HG02840 (cell line): ENCODE results near the gene NUMA1.
A peak's percentile ranks its signal among the peaks of the same experiment; 100 is the strongest.

Source experiments
- ATAC-seq: cut with Tn5 transposase; IDR thresholded peaks from one replicate; pipeline ENCODE4 v1.9.1; 2021; ENCODE audit warnings: mild to moderate bottlenecking, moderate library complexity, moderate number of reproducible peaks; ENCODE audit not compliant: unreplicated experiment, low FRiP score

Gene NUMA1, protein sequence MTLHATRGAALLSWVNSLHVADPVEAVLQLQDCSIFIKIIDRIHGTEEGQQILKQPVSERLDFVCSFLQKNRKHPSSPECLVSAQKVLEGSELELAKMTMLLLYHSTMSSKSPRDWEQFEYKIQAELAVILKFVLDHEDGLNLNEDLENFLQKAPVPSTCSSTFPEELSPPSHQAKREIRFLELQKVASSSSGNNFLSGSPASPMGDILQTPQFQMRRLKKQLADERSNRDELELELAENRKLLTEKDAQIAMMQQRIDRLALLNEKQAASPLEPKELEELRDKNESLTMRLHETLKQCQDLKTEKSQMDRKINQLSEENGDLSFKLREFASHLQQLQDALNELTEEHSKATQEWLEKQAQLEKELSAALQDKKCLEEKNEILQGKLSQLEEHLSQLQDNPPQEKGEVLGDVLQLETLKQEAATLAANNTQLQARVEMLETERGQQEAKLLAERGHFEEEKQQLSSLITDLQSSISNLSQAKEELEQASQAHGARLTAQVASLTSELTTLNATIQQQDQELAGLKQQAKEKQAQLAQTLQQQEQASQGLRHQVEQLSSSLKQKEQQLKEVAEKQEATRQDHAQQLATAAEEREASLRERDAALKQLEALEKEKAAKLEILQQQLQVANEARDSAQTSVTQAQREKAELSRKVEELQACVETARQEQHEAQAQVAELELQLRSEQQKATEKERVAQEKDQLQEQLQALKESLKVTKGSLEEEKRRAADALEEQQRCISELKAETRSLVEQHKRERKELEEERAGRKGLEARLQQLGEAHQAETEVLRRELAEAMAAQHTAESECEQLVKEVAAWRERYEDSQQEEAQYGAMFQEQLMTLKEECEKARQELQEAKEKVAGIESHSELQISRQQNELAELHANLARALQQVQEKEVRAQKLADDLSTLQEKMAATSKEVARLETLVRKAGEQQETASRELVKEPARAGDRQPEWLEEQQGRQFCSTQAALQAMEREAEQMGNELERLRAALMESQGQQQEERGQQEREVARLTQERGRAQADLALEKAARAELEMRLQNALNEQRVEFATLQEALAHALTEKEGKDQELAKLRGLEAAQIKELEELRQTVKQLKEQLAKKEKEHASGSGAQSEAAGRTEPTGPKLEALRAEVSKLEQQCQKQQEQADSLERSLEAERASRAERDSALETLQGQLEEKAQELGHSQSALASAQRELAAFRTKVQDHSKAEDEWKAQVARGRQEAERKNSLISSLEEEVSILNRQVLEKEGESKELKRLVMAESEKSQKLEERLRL (N-terminal part only)

DNA sequence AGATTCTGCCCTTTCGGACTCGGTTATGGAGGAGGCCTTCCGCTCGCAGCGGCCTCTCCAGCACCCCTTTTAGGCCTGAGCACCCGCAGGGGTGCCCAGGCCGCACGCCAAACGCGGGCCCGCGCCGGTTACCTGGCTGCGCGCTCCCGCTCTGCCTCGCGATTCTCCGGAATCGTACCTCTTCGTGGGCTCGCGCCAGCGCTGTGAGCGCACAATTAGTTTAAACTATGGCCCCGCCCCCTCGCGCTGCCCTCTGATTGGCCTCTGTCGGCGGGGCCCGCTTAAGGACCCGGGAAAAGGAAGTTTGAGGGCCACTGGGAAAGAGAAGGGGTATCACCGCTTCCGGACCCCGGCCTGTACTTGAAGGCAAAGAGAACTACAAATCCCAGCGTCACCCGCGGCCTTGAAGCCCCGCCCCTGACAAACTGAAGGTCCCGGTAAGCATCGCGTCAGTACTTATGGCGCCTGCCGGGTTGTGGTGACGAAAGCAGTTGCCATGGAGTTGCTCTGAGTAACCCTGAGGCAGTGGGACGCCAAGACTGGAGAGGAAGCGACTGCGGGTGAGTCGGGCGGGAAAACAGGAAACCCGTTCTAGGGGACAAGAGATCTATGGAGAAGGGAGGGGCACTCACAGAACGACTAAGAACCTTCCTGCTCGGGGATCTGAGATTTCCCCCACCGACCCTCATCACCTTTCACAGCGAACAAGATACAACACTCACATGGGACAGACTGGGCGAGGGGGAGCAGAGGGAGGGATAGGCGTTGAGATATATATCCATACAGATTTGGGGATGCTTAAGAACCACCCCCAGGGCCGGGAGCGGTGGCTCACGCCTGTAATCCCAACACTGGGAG, at the start of gene NUMA1, which contains the start of gene LRRC51:
TSS of gene NUMA1 (minus strand) at position 217 of the 858 bp plus-strand sequence. CDS start 44,599 bp downstream, outside the sequence.
TSS of gene LRRC51 (plus strand) at position 525 of the 858 bp plus-strand sequence. CDS start 8,234 bp downstream, outside the sequence.
- ATAC-seq = peak; percentile 97

DNA sequence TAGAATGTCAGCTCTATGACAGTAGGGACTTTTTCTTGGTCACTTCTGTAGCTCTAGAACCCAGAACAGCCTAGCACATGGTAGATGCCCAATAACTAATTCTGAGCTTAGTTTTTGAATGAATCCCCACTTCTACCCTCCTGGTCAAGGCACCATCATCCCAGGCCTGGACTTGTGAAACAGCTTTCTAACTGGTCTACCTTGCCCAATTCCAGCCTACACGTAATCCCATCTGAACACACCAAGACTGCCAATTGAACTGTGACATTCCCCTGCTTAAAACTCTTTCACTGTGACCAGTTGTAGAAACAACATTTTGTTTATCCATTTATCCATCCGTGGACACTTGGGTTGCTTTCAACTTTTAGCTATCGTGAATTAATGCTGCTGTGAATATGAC, 49.0 kb upstream of the NUMA1 start:
- ATAC-seq = no peak

DNA sequence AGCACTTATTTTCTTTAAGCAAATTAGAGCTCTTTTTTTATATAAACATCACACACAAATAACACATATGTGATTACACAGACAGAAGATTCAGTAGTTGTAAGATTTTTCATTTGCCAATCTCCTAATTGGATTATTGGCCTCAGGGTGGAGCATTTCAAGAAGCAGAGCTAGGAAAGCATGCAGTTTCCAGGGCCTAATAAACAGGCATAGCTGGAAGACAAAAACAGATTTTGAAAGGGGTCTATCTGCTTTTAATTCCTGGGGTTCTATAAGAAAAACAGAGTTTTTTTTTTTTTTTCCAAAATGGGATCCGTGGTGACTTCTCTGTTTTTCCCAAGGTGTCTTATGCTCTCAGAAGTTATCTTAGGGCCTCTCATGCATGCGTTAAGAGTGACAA, 47.6 kb upstream of the NUMA1 start:
- ATAC-seq = no peak

DNA sequence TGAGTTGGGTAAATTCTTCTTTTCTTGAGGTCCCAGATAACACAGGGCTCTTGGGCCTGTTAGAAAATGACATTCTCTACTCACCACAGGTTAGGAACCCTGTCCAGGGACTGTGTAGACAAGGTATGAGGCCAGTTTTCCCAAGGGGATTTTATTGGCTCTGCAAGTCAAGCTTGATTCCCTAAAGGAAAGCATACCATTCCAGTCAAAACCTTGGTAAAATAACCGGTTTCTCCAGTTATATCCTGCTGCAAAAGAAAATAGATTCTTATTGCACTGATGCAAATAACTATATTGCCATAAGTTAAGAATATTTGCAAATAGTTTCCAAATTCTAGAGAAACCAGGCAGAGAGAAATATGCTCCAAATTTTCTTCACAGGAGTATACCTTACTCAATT, 45.6 kb upstream of the NUMA1 start:
- no peak for ATAC-seq

DNA sequence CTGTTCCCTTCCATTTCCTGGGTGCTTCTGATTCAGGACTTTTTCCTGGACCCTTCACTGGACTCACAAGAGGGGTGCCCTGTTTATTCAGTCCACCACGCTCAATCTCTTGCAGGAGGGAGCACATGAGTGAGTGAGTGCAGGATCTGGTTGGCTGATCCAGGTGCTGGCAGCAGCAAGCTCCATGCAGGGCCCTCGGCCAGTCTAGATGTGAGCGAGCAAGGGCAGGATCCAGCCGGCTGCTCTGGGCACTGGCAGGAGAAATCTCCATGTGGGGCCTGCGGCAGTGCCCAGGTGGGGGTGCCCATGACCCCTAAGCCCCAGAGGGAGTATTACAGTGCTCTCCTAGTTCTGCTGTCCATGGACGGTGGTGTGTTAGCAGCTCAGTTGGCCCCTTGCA, 43.7 kb upstream of the NUMA1 start:
- ATAC-seq = no peak

DNA sequence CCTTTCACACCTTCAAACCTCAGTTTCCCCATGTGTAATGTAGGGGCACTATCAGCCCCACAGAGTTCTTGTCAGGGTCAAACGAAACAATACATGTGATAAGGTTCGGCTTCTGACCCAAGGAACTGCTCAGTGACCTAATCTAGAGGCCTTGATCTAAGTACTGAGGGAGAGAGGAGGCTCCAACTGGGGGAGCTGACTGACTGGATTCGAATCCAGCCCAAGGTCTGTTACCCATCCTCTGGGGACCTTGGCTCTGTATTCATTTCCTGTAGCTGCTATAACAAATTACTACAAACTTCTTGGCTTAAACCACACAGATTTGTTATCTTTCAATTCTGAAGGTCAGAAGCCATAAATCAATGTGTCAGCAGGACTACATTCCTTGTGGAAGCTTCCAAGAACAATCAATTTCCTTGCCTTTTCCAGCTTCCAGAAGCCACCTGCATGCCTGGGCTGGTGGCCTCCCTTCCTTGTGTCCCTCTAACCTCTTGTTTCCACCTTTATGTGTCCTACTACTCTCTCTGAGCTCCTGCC, 42.8 kb upstream of the NUMA1 start:
- no peak for ATAC-seq

DNA sequence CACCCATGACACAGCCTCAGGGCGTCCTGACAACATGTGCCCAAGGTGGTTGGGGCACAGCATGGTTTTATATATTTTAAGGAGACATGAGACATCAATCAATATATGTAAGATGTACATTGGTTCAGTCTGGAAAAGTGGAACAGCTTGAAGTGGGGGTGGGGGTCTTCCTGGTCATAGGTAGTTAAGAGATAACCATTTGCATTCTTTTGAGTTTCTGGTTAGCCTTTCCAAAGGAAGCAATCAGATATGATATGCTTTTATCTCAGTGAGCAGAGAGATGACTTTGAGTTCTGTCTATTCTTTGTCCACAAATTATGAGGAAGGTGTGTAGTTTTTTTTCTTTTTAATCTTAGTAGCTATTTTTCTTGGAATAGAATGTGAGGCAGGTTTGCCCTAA, 42.3 kb upstream of the NUMA1 start:
- no peak for ATAC-seq

DNA sequence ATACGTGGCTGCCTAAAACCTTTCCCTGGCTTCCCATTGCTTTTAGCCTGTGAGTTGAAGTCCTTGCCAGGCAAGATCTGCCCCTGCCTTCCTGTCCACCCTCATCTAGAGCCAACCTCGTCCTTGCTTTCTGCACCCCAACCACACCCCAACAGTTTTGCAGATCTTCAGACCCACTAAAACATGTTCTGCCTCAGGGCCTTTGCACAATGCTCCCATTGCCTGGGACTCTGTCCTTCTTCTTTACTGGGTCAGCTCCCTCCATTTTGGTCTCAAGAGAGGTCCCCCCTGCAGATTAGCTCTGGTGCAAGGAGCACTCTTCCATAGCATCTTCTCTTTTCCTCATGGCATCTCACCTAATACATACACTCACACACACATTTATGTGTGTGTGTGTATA, 40.6 kb upstream of the NUMA1 start:
- no peak for ATAC-seq

DNA sequence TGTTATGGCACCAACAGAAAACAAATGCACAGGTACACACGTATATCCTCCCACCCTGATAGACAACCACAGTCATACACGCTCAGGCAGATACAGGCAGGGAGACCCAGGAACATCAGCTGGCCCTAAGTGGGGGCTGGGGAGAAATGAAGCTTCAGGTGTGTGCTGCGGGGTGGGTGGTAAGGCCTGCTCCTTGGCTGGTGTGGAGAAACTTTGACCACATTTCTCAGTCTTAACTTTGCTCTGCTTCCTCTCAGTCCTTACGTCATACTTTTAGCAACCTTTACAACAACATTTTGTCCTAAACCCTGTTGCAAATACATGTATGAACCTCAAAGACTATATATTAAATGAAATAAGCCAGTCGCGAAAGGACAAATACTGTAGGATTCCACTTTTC, 38.9 kb upstream of the NUMA1 start:
- no peak for ATAC-seq

DNA sequence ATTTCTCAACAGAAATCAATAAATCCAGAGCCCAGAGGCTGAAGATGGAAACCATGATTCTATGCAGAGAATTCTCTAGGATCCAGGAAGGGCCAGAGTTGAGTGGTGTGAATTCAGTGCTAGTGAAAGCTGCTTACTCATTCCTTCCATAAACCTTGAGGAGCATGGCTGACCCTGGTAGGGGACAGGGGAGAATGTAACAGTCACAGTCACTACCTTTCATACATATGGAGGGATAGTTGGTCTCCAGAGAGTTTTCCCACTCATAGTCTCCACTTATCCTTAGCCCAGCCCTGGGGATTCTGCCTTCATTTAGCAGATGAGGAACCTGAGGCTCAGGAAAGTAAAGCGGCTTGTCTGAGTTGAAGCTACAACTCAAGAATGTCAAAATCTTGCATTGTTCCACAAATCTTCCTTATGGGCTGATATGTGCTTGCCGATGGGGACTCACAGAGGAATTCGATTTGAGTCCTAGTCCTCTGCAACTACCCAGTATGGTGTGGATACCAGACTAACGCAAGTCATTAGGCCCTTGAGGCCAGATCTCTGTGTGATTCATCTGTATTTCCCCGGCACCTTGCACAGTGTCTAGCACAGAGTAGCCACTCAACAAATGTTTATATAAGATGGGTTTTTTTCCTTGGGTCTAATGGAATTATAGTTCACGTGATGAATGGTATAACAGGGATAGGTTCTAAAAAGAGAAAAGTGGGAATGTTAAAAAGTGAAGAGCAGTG, 35.8 kb upstream of the NUMA1 start:
- no peak for ATAC-seq

DNA sequence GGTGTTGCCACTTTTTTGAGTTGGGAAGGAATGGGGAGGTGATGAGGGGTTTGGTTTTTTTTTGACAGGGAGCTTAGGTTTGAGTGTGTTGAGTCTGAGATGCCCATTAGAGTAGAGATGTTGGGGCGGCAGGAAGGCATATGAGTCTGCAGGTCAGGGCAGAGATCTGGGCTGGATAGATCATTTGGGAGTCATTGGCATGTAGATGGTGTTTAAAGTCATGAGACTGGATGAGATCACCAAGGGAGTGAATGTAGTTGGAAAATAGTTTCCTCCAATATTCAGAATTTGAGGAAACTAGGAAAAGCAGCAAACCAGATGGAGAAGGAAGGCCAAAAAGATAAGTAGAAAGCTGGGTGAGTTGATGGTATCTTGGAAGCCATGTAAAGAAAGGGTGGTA, 34.2 kb upstream of the NUMA1 start:
- ATAC-seq = no peak

DNA sequence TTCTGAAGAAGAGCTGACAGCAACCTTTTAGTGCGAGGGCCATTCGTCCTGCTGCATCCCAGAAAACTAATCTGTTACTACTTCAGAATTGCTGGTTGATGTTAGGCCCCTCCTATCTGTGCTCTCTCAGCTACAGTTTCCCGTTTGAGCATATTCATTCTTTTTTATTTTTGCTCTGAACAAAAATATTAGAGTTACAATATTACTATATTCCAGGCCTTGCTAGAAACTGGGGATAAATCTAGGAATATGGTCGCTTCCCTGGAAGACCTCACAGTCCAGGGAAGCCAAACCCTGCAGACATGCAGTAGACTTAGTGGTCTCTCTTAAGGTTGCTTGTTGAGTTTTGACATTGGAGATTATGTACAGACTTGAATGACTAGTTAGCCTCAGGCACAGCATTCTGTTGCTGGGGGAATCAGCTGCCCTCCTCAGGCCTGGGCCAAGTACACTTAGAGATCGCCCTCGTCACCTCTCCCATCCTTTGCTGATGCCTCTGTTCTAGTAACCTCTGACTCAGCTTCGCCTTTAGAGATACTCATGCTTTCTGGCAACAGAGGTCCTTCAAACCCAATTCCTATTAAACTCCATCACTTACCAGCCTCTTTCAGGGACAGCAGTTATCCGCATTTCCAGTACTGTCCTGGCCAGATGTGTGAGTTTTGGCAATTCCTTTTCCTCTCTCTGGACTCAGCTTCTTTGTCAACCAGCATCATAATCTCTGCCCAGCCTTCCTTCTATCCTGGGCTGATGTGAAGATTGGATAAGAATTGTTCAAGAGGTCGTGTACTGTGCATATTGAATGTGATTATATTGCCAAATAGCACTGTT, 32.9 kb upstream of the NUMA1 start:
- ATAC-seq = no peak

DNA sequence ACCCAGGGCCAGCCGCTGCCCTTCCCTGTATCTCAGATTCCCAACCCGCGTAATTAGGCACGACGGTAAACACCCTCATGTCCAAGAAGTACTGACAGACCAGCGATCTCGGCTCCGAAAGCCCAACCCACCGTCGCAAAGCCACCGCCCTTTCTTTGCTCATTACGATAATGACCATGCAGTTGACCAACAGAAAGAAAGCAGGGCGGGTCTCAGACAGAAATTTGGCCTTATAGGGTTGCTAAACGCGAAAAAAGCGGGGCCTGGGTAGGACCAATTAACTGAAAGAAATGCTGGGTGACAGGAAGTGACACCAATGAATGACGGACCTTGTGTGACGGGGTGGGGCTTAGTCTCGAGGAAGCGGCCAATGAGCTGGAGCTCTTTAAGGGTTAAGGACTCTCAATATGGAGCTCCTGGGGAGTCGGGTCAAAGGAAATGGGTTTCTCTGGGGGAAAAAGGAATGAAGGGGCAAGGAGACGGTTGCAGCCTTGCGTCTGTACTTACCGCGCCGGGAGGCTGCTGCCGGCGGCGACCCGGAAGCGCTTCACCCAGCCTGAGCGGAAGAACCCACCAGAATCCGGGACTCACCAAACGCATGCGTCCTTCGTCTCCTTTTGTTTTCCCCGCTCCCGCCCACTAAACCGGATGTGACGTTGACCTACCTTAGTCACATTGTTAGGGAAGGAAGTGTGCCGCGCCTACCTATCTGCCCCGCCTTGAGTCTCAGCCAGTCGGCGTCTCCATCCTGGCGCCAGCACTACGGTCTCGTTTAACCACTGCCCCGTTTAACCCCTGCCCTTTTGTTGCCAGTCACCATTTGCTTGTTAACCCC, 32.0 kb upstream of the NUMA1 start, which contains the start of gene ANAPC15:
TSS of gene ANAPC15 (minus strand) at position 553 of the 835 bp plus-strand sequence. CDS start 1,419 bp downstream, outside the sequence.
- ATAC-seq = peak; percentile 87

DNA sequence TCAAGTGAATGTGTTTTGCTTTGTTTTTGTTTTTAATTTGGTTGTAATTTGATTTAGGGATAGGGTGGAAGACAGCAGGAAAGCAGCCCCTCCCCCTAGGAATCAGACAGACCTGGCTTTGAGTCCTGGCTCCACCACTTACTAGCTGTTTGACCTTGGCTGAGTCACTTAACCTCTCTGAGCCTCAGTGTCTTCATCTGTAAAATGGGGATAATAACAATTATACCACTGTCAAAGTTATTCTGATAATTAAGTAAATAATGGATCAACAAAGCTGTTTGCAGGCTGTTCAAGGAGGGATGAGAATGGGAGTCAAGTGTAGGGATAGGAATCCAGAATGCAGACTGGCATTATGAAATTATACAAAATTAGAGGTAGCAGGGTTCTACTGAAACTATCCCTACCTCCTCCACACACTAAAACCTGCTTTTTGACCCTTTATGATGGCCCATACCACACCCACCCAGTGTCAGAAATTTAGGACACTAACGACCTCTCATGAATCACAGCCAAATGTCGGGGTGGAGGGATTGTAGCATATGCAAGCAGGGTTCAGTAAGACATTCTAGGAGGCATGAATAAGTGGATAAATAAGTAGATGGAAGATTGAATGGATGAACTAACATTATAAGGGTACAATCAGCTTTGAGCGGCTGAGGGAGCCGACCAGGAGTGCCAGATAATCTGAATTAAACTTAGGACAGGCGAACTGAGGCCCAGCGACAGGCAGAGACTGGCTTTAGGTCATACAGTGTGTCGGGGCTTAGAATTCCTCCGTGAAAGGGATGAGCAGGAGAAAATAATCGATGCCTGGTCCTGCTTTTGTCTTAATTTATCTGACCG, 31.2 kb upstream of the NUMA1 start:
- ATAC-seq = peak; percentile 5

DNA sequence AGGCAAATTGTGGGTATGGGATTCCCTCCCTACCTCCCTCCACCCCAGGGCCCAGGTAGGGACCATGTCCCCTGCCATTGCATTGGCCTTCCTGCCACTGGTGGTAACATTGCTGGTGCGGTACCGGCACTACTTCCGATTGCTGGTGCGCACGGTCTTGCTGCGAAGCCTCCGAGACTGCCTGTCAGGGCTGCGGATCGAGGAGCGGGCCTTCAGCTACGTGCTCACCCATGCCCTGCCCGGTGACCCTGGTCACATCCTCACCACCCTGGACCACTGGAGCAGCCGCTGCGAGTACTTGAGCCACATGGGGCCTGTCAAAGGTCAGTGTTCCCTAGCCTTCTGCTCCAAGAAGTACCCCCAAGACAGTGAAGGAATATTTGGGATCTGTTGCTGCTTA, 25.5 kb upstream of the NUMA1 start, which contains the start of gene TOMT:
TSS of gene TOMT (plus strand) at position 37 of the 400 bp plus-strand sequence. CDS start at position 65, 28 bp downstream.
- ATAC-seq = no peak

DNA sequence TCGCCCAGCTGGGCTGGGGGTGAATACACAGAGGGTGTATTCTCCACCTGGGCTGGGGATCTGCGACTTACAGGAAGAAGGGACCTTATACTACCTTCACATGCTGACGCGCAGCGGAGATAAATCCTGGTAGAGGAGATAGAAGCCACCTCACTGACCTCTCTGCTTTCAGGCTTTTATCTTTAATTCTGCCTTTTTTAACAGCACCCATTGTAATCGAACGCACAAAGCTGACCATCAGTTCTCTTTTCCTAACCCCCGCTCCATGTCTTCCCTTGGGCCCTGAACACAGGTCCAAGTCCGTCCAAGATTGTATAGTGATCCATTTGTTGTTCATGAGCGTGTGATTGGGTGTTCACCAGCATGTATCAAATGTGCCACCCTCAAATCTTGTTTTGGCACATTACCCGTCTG, 23.4 kb upstream of the NUMA1 start:
- no peak for ATAC-seq
